ENCODE data around the gene THADA. TPM values are rescaled to one million over a fixed set of nuclear protein-coding genes. Genes with fewer than 3 reads are reported as not detected.

The THADA gene
- total and polyA plus RNA-seq, 7 experiments from 2014 or later, result 11.7 to 43.0 (median 39.6) TPM

DNA sequence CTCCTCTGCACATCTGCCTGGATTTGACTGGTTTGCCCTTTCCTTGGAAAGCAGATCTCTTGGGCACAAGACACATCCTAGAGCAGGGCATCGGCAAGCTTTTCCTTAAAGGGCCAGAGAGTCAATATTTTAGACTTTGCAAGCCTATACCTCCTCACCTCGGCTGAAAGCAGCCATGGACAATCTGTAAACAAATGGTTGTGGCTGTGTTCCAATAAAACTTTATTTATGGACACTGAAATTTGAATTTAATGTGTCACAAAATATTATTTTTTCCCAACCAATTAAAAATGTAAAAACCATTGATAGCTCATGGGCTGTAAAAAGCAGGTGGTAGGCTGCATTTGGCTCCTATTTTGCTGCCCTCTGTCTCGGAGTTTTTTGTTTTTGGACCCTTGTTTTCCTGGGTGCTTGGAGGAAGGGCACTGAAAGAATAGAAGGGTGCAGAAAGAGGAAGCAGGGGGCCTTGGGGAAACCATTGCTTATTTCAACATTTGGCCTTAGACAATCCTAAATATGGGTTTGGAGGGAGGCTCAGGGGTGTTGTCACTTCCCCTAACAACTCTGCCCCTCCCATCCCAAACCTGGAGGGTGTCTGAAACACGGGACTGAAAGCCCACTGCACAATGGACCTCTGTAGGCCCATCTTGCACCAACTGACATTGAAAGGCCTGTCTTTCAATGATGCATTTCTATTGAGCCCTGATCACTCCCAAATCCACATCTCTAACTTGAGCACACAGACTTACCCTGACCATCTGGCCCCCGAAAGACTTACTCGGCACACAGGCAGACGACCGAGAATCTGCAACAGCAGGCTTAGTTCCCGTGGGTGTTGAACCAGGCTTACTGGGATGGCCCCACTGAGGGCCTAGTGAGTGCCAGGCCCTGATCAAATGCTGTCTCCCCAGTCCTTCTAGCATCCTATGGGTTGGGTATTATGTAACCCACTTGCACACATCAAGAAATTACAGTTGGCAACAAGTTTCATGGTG is 362.3 kb downstream of the THADA start:
- peaks cover 12 to 13% of the 10 kb centered on the region in 2 donors for H3K4me1 ChIP-seq (ENCODE audit: control insufficient read depth in 2 of 2, insufficient read depth in 2 of 2, low read length in 2 of 2)
- ATAC-seq, result no peak
- no peak overlapping the region for H3K4me3 ChIP-seq (ENCODE audit: low read length)
- peaks cover 0 to 13% (median 9%) of the 10 kb centered on the region in 5 donors for H3K36me3 Mint-ChIP-seq
- H3K27me3 ChIP-seq (ENCODE audit: control insufficient read depth in 2 of 2, insufficient read depth in 2 of 2, low read length in 2 of 2), result no peaks in the 10 kb centered on the region
- DNase-seq, result no peak
- H3K27ac ChIP-seq (ENCODE audit: low read depth, low read length), result no peak overlapping the region
- peaks cover 0 to 5% (median 0%) of the 10 kb centered on the region in 11 donors for H3K9me3 Mint-ChIP-seq
- ChIA-PET CTCF (interaction anchor here (0.7 kb wide), 2 partner anchors 27 to 196 kb away, joined by 3 read pairs; no protein-coding TSS in a partner anchor), POLR2A (interaction anchor here (0.6 to 24.2 kb wide), 2 partner anchors 20 to 102 kb away, joined by 4 to 1771 read pairs; no protein-coding TSS in a partner anchor)
- H3K4me3 Mint-ChIP-seq, result no peak overlapping the region
- H3K9me3 ChIP-seq (ENCODE audit: control insufficient read depth in 2 of 3, low read length in 3 of 3), result no peaks in the 10 kb centered on the region
- H3K27me3 Mint-ChIP-seq, result no peaks in the 10 kb centered on the region
- H3K27ac Mint-ChIP-seq, result peak overlapping the region in 5 of 9 donors; percentile 38 to 76 (median 46)
- intact Hi-C loops (cut with micrococcal nuclease), result no loop called here
- peaks cover 15 to 25% (median 20%) of the 10 kb centered on the region in 7 donors for H3K4me1 Mint-ChIP-seq
- peaks cover 0 to 25% (median 0%) of the 10 kb centered on the region in 3 experiments for H3K36me3 ChIP-seq (ENCODE audit: control insufficient read depth in 2 of 3, insufficient read depth in 3 of 3, low read length in 3 of 3)

DNA sequence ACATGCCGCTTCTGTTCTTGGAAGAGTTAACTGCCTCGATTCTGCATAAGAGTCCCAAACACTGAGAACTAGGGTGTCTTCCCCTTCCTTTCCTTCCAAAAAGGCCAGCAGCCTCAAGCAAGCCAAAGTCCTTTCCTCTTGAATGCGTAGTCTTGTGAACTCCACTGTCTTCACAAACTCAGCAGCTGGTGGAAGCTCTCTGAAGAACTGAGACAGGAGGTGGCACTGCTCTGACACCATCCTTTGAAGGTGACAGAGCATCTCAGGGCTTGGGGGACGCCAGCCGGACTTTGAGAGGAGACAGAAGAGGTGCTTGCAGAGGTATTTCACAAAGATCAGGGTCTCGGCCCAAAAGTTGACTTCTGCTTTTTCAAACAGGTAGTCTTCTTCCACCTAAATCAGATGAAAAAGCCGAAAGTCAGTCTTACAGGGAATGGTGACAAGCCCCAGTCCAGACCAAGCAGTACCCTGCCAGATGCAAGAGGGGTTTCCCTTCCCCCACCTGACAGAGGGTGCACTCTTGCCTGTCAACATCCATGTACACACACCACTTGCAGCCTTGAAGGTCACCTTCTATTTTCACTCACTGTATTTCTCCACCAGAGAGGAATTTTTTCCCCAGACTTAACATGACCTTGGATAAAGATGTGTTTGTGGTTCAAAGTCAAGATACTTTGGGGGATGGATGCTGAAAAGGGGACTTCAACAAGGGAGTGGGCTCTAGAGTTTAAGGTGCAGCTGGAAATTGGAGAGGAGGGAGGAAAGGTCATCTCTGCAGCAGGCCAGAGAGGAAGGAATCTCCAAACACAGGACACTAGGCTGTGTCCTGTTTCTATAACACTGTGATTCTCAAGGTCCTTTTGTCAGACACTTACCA is 364.6 kb downstream of the THADA start:
- peaks cover 0 to 31% (median 0%) of the 10 kb centered on the region in 3 experiments for H3K36me3 ChIP-seq (ENCODE audit: control insufficient read depth in 2 of 3, insufficient read depth in 3 of 3, low read length in 3 of 3)
- Mint-ChIP-seq H3K27ac (peak overlapping the region in 6 of 9 donors; percentile 3 to 72 (median 52)), H3K4me1 (peaks cover 14 to 28% (median 21%) of the 10 kb centered on the region in 7 donors), H3K36me3 (peaks cover 0 to 9% (median 8%) of the 10 kb centered on the region in 5 donors), H3K27me3 (no peaks in the 10 kb centered on the region), H3K9me3 (peaks cover 0 to 5% (median 0%) of the 10 kb centered on the region in 11 donors), H3K4me3 (peak overlapping the region in 2 of 10 donors; percentile 28)
- H3K27me3 ChIP-seq (ENCODE audit: control insufficient read depth in 2 of 2, insufficient read depth in 2 of 2, low read length in 2 of 2), result no peaks in the 10 kb centered on the region
- peaks cover 22% of the 10 kb centered on the region in 2 donors for H3K4me1 ChIP-seq (ENCODE audit: control insufficient read depth in 2 of 2, insufficient read depth in 2 of 2, low read length in 2 of 2)
- no peak overlapping the region for H3K4me3 ChIP-seq (ENCODE audit: low read length)
- POLR2A ChIA-PET, result interaction anchor here (0.6 to 24.2 kb wide), 2 partner anchors 9 to 99 kb away, joined by 3 to 1771 read pairs; no protein-coding TSS in a partner anchor
- H3K9me3 ChIP-seq (ENCODE audit: control insufficient read depth in 2 of 3, low read length in 3 of 3), result no peaks in the 10 kb centered on the region
- H3K27ac ChIP-seq (ENCODE audit: low read depth, low read length), result no peak overlapping the region
- CTCF ChIA-PET, result interaction anchor here (0.5 to 5.6 kb wide), 5 partner anchors 100 to 258 kb away, joined by 3 to 203 read pairs (median 5); no protein-coding TSS in a partner anchor
- intact Hi-C loops (cut with micrococcal nuclease), result no loop called here
- DNase-seq (no peak), ATAC-seq (no peak)

DNA sequence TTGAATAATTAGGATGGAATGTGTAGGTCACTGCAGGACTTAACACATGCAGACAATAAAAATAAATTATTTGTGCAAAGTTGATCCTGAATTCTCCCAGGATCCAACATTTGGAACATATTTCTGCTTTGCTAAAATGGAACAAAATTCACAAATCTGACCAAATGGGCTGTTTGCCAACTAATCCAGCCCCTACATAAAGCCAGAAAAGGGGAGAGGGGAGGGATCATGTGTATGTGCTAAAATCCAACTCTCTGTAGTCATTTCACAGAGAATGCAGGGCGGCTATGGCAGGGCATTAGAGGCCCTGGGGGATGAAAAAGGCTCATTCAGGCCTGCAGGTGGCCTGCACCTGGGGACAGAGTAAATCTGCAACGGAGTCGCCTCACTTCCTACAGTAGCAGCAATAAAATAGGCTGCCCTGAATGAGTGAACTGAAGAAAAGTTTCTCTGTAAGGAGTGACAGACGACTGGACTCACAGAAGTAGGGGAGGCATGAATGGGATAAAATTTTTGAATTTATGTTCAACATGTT is 365.4 kb downstream of the THADA start:
- no peak for ATAC-seq
- Histone ChIP-seq H3K9me3 (ENCODE audit: control insufficient read depth in 2 of 3, low read length in 3 of 3) (no peaks in the 10 kb centered on the region), H3K36me3 (ENCODE audit: control insufficient read depth in 2 of 3, insufficient read depth in 3 of 3, low read length in 3 of 3) (peaks cover 3 to 39% (median 5%) of the 10 kb centered on the region in 3 experiments), H3K27ac (ENCODE audit: low read depth, low read length) (no peak overlapping the region), H3K27me3 (ENCODE audit: control insufficient read depth in 2 of 2, insufficient read depth in 2 of 2, low read length in 2 of 2) (no peaks in the 10 kb centered on the region), H3K4me3 (ENCODE audit: low read length) (no peak overlapping the region), H3K4me1 (ENCODE audit: control insufficient read depth in 2 of 2, insufficient read depth in 2 of 2, low read length in 2 of 2) (peaks cover 22% of the 10 kb centered on the region in 2 donors)
- peak overlapping the region in 1 of 10 donors; percentile 28 for H3K4me3 Mint-ChIP-seq
- ChIA-PET POLR2A (interaction anchor here (1.3 to 25.8 kb wide), 4 partner anchors 16 to 201 kb away, joined by 4 to 1899 read pairs (median 970); no protein-coding TSS in a partner anchor), CTCF (interaction anchor here (1.3 to 5.6 kb wide), 8 partner anchors 59 to 283 kb away, joined by 3 to 203 read pairs (median 26); no protein-coding TSS in a partner anchor)
- peaks cover 0 to 11% (median 9%) of the 10 kb centered on the region in 5 donors for H3K36me3 Mint-ChIP-seq
- H3K27ac Mint-ChIP-seq, result peak overlapping the region in 5 of 9 donors; percentile 3 to 97 (median 69)
- no peak for DNase-seq
- H3K4me1 Mint-ChIP-seq, result peaks cover 14 to 28% (median 21%) of the 10 kb centered on the region in 7 donors
- intact Hi-C loops (cut with micrococcal nuclease), result no loop called here
- peaks cover 0 to 13% (median 0%) of the 10 kb centered on the region in 11 donors for H3K9me3 Mint-ChIP-seq
- peaks cover 0 to 2% (median 0%) of the 10 kb centered on the region in 5 donors for H3K27me3 Mint-ChIP-seq

DNA sequence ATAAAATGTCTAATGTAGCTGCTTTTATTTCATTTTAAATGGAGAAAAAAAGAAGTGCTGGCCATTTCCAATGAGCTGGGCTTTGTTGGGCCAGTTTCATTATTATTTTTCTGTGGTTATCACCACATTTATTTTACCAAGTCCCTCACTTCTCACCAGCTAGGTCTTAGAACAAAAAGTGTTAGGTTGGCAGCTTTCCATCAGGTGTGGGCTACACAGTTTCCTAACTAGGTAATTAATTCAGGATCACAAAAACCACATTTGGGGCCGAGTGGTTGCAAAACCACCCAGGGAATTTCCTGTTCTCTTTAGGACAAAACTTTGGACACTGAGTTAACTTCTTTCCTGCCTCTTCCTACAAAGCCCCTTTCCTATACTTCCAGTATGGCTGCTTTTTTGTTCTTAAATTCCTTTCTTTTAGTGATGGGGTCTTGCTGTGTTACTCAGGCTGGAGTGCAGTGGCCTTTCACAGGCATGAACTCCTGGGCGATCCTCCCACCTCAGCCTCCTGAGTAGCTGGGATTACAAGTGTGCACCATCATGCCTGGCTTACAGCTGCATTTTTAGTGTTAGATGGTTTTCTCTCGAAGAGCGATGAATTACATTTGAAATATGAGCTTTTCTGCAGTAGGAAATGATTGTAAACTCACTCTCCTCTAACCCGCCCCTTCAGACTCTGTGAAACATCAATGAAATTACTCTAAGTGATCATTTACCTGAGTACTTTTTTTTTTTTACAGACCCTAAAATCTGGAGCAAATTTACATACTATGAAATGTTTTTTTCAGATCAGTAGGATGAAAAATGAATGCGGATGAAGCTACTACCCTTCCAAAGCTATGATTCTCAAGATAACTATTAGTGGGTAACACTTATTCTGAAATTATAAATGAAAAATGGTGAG is 366.8 kb downstream of the THADA start:
- peak overlapping the region; percentile 82 for H3K4me3 ChIP-seq (ENCODE audit: low read length)

DNA sequence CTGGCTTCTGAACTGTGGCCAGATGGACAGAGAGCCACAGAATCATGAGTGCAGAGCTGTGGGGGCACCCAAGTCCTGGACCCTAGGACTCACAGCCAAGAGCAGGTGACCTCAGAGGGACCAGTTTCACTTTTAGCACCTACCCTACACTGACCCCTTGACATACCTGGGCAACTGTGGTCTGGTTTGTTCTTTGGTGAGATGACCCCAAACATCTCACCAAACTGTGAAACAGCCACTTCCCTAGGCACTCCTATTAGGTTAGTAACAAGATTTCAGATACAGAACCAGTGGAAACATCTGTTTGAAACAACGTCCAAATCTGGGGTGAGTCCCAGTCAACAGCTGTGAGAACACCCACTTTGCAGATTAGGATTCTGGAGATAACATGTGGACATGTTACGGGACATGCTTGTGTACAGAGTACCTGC is 367.5 kb downstream of the THADA start:
- peaks cover 0 to 24% (median 0%) of the 10 kb centered on the region in 11 donors for H3K9me3 Mint-ChIP-seq
- H3K9me3 ChIP-seq (ENCODE audit: control insufficient read depth in 2 of 3, low read length in 3 of 3), result no peaks in the 10 kb centered on the region
- intact Hi-C loops (cut with micrococcal nuclease), result loop anchor here (2.0 to 10.0 kb wide), 8 partner anchors 314 to 1121 kb away; partner anchors contain the start of gene COX7A2L (in 2 of the 2)
- peak overlapping the region; percentile 80 to 99 (median 88) for H3K4me3 Mint-ChIP-seq
- H3K27me3 ChIP-seq (ENCODE audit: control insufficient read depth in 2 of 2, insufficient read depth in 2 of 2, low read length in 2 of 2), result no peaks in the 10 kb centered on the region
- ATAC-seq, result no peak
- ChIA-PET POLR2A (interaction anchor here (0.6 to 25.8 kb wide), 14 partner anchors 14 to 419 kb away, joined by 3 to 1899 read pairs (median 10); no protein-coding TSS in a partner anchor), CTCF (interaction anchor here (0.6 to 5.6 kb wide), 20 partner anchors 8 to 543 kb away, joined by 3 to 203 read pairs (median 7); no protein-coding TSS in a partner anchor)
- H3K27me3 Mint-ChIP-seq, result peaks cover 0 to 4% (median 0%) of the 10 kb centered on the region in 5 donors
- peaks cover 18 to 59% (median 19%) of the 10 kb centered on the region in 3 experiments for H3K36me3 ChIP-seq (ENCODE audit: control insufficient read depth in 2 of 3, insufficient read depth in 3 of 3, low read length in 3 of 3)
- H3K4me1 Mint-ChIP-seq, result peaks cover 14 to 28% (median 21%) of the 10 kb centered on the region in 7 donors
- peaks cover 4 to 22% (median 20%) of the 10 kb centered on the region in 5 donors for H3K36me3 Mint-ChIP-seq
- H3K4me3 ChIP-seq (ENCODE audit: low read length), result peak overlapping the region; percentile 82
- peak overlapping the region; percentile 97 for H3K27ac ChIP-seq (ENCODE audit: low read depth, low read length)
- peak overlapping the region; percentile 80 to 99 (median 93) for H3K27ac Mint-ChIP-seq
- peak in 2 of 9 donors; percentile 8 to 16 for DNase-seq
- H3K4me1 ChIP-seq (ENCODE audit: control insufficient read depth in 2 of 2, insufficient read depth in 2 of 2, low read length in 2 of 2), result peaks cover 22% of the 10 kb centered on the region in 2 donors

More for the DNA sequence above, 366.8 kb downstream of the THADA start:
- Histone ChIP-seq H3K4me1 (ENCODE audit: control insufficient read depth in 2 of 2, insufficient read depth in 2 of 2, low read length in 2 of 2) (peaks cover 22% of the 10 kb centered on the region in 2 donors), H3K9me3 (ENCODE audit: control insufficient read depth in 2 of 3, low read length in 3 of 3) (no peaks in the 10 kb centered on the region), H3K27me3 (ENCODE audit: control insufficient read depth in 2 of 2, insufficient read depth in 2 of 2, low read length in 2 of 2) (no peaks in the 10 kb centered on the region), H3K36me3 (ENCODE audit: control insufficient read depth in 2 of 3, insufficient read depth in 3 of 3, low read length in 3 of 3) (peaks cover 12 to 53% (median 13%) of the 10 kb centered on the region in 3 experiments), H3K27ac (ENCODE audit: low read depth, low read length) (peak overlapping the region; percentile 97)
- ChIA-PET POLR2A (interaction anchor here (0.5 to 25.8 kb wide), 23 partner anchors 7 to 1125 kb away, joined by 3 to 1899 read pairs (median 4); no protein-coding TSS in a partner anchor), CTCF (interaction anchor here (0.6 to 5.6 kb wide), 38 partner anchors 8 to 543 kb away, joined by 3 to 203 read pairs (median 5); no protein-coding TSS in a partner anchor)
- Mint-ChIP-seq H3K4me3 (peak overlapping the region; percentile 5 to 99 (median 86)), H3K27me3 (peaks cover 0 to 4% (median 0%) of the 10 kb centered on the region in 5 donors), H3K4me1 (peaks cover 14 to 30% (median 21%) of the 10 kb centered on the region in 7 donors), H3K9me3 (peaks cover 0 to 20% (median 0%) of the 10 kb centered on the region in 11 donors), H3K36me3 (peaks cover 4 to 17% (median 13%) of the 10 kb centered on the region in 5 donors), H3K27ac (peak overlapping the region; percentile 35 to 99 (median 91))
- DNase-seq (peak in 6 of 9 donors; percentile 12 to 59 (median 18)), ATAC-seq (no peak)
- intact Hi-C loops (cut with micrococcal nuclease), result loop anchor here (1.0 to 10.0 kb wide), 17 partner anchors 59 to 1122 kb away; partner anchors contain the start of gene COX7A2L (in 2 of the 2)
